ENCODE measurements around the gene KLHL25.

DNA sequence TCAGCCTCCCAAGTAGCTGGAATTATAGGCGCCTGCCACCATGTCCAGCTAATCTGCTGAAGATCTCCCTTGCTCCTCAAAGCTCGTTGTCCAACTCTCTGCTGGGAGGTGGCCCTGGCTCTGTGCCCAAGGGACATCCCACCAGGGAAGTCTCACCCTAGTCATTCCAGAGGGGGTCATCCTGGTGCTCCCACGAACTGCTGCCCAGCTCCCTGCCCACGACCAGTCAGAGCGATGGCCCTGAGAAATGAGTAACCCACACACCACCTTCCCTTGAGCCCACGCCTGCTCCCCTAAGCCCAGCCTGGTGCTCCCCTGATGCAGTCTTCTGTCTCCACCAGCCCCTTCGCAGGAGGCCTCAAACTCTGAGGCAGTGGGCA is 5.2 kb downstream of the KLHL25 start:
- TF ChIP-seq HDGF (IDR thresholded peaks at IDR 0.05; ENCODE audit: borderline replicate concordance) (no peak), FOXA1 (IDR thresholded peaks at IDR 0.05) (no peak), FOXM1 (IDR thresholded peaks at IDR 0.05; ENCODE audit: borderline replicate concordance) (no peak), ELF4 (IDR thresholded peaks at IDR 0.05) (no peak), BHLHE40 (IDR thresholded peaks at IDR 0.05; ENCODE audit: borderline replicate concordance) (no peak), TARDBP (IDR thresholded peaks at IDR 0.05) (no peak), SUZ12 (IDR thresholded peaks at IDR 0.05) (no peak), SP1 (IDR thresholded peaks at IDR 0.05) (no peak), CTBP1 (IDR thresholded peaks at IDR 0.05; ENCODE audit: borderline replicate concordance) (no peak), L3MBTL2 (conservative IDR thresholded peaks at IDR 0.05) (no peak), ZNF384 (IDR thresholded peaks at IDR 0.05) (no peak)
- TF ChIP-seq, protein P1, sequence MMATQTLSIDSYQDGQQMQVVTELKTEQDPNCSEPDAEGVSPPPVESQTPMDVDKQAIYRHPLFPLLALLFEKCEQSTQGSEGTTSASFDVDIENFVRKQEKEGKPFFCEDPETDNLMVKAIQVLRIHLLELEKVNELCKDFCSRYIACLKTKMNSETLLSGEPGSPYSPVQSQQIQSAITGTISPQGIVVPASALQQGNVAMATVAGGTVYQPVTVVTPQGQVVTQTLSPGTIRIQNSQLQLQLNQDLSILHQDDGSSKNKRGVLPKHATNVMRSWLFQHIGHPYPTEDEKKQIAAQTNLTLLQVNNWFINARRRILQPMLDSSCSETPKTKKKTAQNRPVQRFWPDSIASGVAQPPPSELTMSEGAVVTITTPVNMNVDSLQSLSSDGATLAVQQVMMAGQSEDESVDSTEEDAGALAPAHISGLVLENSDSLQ (IDR thresholded peaks at IDR 0.05), result no peak

Data from HEK293T (cell line).